Left cardiac atrium (tissue), 4 donors: ENCODE results near the gene NRG3. TPM values are rescaled to one million over a fixed set of nuclear protein-coding genes. Genes with fewer than 3 reads are reported as not detected.

Source experiments
- ATAC-seq, 2 donors: fragments of 200-7000 bp; cut with Tn5 transposase; one replicate each; pipeline ENCODE4 v1.9.1; 2020; ENCODE audit warnings: mild to moderate bottlenecking in 2 of 2, moderate library complexity in 2 of 2
- DNase-seq: peaks from one replicate; pipeline ENCODE4 v3.0.0-alpha.2; 2020
- intact Hi-C, 2 donors: fragments of 100-400 bp; cut with DNase I; formaldehyde crosslinking; loops; one replicate each; pipeline versions ENCODE4 v1.14.1 to v1.15.1; 2022 to 2023
- total RNA-seq, 2 donors: library from RNA; stranded (reverse); fragmentation: NEBNext Ultra II Directional; extraction: Animal tissue kit (Norgen Biotek cat#: 25700); gene quantifications; one replicate each; pipeline ENCODE4 v1.2.1, GENCODE V29; 2021
- donor health status: DM: no; HTN: yes; CAD: no.
- donor health status: DM: no; HTN: yes; CAD: no; lungs with severe emphysema.
- donor health status: DM: yes; HTN: yes; CAD: no.
- donor health status: Dilated cardiomyopathy.

NRG3 gene
- total RNA-seq, 2 donors from 2014 or later, result 0.21 to 0.79 TPM

GRCh38 chr10:82801289-82801688 is 926.3 kb downstream of the NRG3 start:
- ATAC-seq (no peak), DNase-seq (no peak)
- intact Hi-C loops, result no loop called here

DNA sequence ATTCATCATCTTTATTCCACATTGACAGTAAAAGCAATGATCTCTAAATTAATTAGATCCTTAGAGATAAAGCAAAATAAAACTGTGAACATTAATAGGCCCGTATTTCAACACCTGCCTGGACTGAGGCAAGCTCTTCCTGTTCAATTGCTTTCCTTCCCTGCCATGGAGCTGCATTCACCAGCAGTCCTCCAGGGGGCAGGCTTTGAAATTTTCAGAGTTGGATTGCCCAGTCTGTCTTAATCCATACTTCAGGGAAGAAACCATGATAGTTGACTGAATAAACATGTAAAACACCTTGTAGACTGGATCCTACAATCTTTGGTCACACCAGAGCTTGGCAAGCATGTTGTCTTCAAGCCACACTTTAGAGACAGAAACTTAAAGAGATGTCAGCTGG is 936.6 kb downstream of the NRG3 start:
- DNase-seq (no peak), ATAC-seq (no peak)
- intact Hi-C loops, result no loop called here

DNA sequence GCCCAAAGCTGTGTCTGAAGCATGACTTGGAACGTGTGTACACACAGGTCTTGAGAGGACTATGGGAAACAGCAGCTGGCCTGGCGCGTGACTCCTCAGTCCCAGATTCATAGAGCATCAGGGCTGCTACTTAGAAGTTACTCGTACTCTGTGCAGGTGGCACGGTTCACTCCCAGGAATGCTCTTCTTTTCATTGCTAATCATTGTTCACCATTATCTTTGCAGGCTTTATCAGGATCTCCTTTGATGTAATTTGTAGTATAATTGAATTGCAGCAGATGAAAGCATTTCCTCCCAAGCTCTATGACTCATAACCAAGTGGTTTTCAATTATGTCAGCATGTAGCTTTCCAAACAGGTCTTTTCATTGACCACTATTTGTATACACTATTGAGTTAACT is 938.9 kb downstream of the NRG3 start:
- DNase-seq (no peak), ATAC-seq (no peak)
- intact Hi-C loops, result no loop called here

- DNase-seq, result no peak
- no peak for ATAC-seq
- intact Hi-C loops, result no loop called here
Observed at GRCh38 chr10:82814635-82815034, 939.6 kb downstream of the NRG3 start.

GRCh38 chr10:82815680-82816079 is 940.7 kb downstream of the NRG3 start:
- intact Hi-C loops, result no loop called here
- ATAC-seq (no peak), DNase-seq (no peak)

DNA sequence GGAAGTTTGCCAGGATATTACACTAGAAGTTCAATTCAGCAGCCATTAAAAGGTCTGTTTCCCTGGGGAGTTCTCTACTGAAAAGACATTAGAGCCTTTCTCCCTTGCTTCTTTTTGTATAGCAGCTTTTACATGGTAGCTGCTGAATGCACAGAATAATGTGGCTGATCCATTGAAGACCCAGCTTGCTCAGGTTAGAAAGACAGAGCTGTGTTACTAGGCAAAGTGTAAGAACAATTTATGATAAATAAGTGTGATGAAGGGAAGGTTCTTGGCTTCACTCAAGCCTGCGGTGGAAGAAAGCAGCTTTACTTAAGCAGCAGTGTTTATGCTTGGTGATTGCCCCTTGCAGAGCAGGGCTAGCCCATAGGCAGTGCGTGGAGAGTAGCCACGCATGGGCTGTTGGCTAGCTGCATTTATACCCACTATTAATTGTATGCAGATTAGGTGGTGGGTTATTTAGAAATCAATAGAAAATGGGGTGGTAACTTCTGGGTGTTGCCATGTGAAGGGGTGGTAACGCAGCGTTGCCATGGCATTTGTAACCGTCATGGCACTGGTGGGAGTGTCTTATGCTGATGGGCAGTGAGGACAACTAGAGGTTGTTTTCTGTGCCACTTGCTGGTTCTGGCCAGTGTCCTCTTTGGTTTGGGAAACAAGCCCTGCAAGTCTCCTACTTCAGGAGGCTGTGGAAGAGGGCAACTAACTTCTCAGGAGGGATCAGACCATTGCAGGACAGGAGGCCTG is 942.9 kb downstream of the NRG3 start:
- DNase-seq, result no peak
- intact Hi-C loops, result no loop called here
- ATAC-seq, result no peak

GRCh38 chr10:82821043-82821442 is 946.0 kb downstream of the NRG3 start:
- ATAC-seq (no peak), DNase-seq (no peak)
- intact Hi-C loops, result no loop called here

DNA sequence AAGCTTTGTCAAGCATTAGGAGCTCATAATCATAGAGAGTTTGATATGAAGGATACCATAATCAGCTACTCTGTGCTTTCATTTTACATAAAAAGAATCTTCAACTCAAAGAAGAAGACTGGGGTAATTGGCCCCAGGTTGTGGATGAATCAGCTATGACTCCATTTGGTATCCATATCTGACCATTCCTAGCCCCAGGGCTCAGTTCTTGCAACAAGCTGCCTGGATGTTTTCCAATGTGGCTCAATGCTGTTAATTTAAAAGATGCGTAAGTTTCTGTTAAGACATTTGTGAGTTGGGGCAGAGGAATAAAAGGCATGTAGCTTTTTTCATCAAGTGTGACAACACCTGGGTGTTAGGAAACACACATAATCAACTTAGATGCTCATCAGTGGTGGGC is 951.1 kb downstream of the NRG3 start:
- no peak for ATAC-seq
- DNase-seq, result no peak
- intact Hi-C loops, result no loop called here

GRCh38 chr10:82827901-82828300 is 952.9 kb downstream of the NRG3 start:
- intact Hi-C loops, result no loop called here
- ATAC-seq (no peak), DNase-seq (no peak)

DNA sequence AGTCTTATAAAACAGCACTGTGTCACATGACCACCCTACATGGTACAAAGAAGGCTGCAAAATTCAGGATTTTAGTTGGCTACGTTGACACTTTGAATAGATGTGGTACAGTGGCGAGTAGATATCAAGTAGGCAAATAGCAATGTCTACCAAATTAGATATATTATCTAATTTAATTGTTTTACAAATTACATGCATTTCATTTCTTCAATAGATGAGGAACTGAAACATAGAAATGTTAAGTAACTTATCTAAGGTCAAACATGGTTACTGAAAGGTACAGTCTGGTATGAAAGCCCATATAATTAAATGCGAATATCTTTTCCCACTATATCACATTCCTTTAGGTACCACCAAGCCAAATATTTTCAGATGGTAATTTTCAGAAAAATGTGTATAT is 972.2 kb downstream of the NRG3 start:
- DNase-seq, result no peak
- intact Hi-C loops, result no loop called here

DNA sequence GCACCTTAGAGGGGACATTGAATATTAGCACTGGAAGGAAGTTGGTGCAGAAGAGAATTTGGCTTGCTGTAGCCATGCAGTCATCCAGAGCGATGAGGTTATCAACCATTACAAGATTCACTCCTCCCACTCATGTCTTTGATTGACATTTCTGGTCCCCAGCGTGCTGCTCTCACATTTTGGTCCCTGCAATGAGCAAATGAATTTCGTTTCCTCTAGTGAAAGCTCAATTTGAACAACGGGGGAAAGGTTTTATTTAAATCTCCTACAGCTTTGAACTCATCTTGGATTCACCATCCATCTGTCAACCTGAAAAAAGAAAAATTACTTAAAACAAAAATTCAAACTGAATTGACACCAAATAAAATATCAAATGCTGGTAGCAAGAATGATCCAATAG is 975.2 kb downstream of the NRG3 start:
- DNase-seq (no peak), ATAC-seq (no peak)
- intact Hi-C loops, result no loop called here

More for the DNA sequence above, 972.2 kb downstream of the NRG3 start:
- no peak for ATAC-seq

DNA sequence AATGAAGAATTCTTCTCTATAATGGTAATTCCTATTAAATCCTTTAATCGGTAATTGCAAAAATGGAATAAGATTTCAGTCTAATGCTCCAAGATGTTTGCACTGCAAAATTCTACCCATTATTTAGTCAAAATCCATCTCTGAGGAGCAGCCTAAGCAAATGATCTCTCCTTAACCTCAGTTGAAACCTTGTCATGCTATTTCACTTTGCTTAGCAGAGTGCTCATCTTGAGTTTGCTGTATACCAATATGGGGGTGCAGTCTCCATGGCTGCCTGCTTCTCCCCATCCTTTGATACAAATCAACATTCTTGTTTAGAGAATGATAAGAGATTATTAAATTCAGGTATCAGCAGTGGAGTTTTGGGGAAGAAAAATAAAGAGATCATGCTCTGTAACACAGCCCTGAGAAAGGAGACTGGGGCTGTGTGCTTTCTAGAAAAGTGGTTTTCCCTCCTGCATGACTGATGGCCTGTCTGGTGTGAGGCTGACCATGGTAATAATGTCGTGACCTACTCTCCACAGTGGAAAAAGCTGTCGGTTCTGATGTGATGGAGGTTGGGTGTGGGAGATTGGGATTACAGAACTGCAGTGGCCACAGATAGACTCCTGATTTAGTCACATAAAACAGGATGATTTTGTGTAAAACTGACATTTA is 982.1 kb downstream of the NRG3 start:
- no peak for ATAC-seq
- intact Hi-C loops, result no loop called here
- no peak for DNase-seq

GRCh38 chr10:82861889-82862288 is 986.9 kb downstream of the NRG3 start:
- no peak for DNase-seq
- intact Hi-C loops, result no loop called here
- no peak for ATAC-seq

- no peak for ATAC-seq
- intact Hi-C loops, result no loop called here
- no peak for DNase-seq
Observed at GRCh38 chr10:82865366-82865765, 990.4 kb downstream of the NRG3 start.

GRCh38 chr10:82866424-82867020 is 991.5 kb downstream of the NRG3 start:
- ATAC-seq (no peak), DNase-seq (no peak)
- intact Hi-C loops, result no loop called here

DNA sequence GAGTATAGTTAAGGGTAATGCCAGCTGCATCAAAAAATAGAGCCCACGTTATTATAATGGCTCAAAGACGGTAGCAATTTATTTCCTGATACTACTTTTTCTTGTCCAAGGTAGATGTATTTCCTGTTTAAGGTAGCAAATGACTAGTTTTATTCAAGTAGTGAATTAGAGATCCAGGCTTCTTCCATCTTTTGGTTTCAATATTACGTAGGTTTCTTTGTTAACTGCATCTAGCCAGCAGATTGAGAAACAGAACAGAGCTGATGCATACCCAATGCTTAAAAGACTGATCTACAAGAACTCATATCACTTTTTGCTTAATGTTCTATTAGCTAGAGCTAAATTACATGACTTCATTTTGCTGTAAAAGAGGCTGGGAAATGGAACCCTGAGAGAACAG is 992.1 kb downstream of the NRG3 start:
- DNase-seq (no peak), ATAC-seq (no peak)
- intact Hi-C loops, result no loop called here

DNA sequence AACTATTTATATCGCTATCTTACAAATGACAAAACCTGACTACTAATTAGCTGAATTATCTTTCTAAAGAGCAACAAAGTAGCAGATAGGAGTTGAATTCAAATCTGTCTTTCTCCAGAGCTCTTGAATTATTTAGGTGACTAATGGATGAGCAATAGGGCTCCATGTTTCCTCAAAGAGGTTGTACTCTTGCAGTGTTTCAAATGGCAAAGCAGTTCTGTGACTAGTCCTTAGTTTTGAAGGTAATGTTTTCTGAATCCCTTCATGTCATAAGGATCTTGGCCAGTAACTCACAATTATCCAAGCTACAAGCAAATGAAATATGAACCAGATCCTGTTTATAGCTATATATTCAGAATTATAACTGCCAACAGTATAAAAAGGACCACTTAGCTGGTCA is 999.7 kb downstream of the NRG3 start:
- intact Hi-C loops, result no loop called here
- no peak for ATAC-seq
- DNase-seq, result no peak

DNA sequence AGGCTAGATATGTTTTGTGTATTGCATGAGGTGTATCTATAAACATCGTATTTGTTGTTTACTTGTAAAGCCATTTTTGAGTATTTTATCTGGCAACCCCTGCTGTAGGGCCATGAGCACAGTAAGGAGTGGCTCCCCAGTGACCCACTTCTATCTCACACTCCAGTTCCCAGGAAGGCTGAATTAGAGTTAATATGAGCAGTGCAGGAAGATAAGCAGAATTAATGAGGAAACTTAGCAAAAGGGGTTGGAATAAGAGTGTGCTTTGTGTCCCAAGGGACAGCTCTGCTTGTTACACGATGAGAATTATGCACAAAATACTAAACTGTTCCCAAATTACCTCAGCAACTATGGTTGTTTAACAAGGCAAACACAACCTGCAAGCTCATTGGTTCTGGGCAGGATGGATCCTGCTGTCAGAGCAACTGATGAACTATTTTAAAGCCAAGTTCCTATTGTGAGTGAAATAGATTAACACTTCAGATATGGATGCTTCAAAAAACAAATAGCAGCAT is 1005.8 kb downstream of the NRG3 start:
- no peak for DNase-seq
- intact Hi-C loops, result no loop called here
- no peak for ATAC-seq

DNA sequence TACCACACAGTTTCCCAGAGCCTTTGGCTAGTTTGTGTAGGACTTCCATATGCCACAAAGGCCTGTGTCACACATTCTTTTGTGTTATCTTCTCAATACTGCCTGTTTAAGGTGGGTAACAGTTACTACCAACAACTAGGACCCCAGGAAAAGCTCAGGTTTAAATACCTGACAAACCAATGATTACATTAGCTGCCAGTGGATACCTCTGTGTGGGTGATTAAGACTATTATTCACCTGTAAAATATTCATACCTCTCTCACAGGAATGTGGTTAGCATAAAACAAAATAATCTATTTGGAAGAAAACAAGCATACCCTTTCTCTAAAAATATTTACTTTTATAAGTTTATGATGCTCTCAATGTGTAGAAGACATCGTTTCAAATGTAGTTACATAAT is 1007.7 kb downstream of the NRG3 start:
- ATAC-seq (no peak), DNase-seq (no peak)
- intact Hi-C loops, result no loop called here

- intact Hi-C loops, result no loop called here
- no peak for DNase-seq
- no peak for ATAC-seq
Observed at GRCh38 chr10:82883603-82884002, 1008.6 kb downstream of the NRG3 start.

- intact Hi-C loops, result no loop called here
- ATAC-seq (no peak), DNase-seq (no peak)
Observed at GRCh38 chr10:82887488-82887887, 1012.5 kb downstream of the NRG3 start.
